ENCODE data around the gene FAM43B.
A peak's percentile ranks its signal among the peaks of the same experiment; 100 is the strongest.

The FAM43B gene

DNA sequence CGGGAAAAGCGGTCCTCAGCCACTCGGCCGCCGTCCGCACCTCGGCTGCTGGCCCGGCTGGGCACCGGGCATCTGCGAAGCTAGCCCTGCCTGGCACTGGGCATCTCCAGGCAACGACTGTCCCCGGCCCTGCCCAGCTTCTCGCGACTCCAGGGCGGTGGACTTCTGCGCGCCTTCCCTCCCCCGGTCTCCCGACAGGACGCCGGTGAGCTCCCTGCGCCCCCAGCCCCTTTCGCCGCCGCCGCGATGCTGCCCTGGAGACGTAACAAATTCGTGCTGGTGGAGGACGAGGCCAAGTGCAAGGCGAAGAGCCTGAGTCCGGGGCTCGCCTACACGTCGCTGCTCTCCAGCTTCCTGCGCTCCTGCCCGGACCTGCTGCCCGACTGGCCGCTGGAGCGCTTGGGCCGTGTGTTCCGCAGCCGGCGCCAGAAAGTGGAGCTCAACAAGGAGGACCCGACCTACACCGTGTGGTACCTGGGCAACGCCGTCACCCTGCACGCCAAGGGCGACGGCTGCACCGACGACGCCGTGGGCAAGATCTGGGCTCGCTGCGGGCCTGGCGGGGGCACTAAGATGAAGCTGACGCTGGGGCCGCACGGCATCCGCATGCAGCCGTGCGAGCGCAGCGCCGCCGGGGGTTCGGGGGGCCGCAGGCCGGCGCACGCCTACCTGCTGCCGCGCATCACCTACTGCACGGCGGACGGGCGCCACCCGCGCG, 514 bp downstream of the FAM43B start:
- no peak for DNase-seq

DNA sequence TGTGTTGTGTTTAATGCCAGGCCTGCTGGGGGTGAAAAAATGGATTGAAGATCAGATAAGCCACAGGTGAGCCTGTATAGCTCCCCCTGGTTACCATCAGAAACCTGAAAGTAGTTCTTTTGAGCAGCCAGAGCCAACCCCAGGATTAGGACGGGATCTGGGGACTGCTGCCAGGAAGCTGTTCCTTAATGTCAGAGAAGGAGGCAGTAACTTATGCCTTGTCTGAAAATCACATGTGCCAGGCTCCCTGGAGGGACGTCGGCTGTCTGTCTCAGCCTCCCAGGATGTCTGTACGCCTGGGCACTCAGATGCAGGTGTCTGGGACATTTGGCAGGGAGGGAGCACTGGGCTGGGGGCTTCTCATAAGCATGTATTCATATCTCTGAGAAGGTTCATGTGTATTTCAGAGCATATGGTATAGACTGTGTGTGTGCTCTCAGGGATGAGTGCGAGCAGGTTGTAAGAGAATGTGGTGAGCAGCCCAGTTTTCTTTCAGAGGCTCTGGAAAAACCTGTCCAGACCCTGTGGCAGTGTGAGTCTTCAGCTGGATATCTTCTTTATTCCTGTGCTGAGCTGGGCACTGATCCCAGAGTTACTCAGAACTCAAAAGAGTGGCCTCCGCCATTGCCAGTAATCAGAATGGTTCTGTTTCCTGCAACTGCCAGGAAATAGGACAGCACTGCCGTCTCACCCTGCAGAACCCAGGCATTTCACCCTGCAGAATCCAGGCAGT, 2.8 kb downstream of the FAM43B start:
- DNase-seq, result no peak

DNA sequence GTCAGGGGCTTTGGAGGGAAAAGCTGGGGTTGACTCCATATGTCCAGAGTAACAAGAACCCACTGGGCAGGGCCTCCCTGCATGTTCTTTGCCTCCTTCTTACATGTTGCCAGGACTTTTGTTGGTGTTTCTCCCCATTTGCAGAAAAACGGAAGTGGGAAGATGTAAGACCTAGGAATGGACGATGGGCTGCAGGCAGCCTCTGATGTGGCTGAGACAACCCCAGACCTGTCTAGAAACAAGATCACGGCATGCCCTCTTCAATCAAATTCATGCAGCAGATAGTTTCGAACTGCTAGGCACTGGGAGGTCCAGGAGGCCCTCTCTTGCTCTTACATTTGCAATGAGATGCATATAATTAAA, 3.4 kb downstream of the FAM43B start:
- no peak for DNase-seq

DNA sequence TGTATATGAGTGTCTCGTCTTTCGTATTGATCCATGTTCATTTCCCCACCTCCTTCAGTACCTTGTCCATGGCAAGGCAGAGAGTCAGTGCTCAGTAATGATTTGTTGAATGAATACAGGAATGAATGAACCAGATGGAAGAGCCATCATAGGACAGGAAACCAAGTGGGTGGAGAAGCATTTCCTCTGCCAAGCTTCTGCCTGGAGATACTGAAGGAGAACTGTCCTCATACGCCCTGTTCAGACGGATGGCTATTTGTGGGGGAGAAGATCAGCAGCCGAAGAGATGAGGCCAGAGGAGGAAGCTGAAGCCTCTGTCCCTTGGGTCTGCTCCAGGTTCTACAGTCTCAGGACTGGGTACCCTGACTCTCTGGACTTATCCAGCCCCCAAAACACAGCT, 5.8 kb downstream of the FAM43B start:
- DNase-seq, result no peak

DNA sequence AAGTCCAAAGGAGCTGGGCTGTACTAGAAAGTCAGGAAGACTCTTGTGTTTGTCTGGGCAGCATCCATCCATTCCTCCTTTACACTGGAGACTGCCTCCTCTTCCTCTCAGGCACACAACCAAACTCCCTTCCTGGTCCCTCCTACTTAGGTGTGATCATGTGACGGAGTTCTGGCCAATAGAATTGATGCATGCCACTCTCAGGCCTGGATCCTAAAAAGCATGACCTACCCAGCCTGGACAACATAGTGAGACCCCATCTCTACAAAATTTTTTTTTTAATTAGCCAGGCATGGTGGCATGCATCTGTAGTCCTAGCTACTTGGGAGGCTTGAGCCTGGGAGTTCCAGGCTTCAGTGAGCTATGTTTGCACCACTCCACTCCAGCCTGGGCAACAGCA, 8.6 kb downstream of the FAM43B start:
- DNase-seq, result no peak

DNA sequence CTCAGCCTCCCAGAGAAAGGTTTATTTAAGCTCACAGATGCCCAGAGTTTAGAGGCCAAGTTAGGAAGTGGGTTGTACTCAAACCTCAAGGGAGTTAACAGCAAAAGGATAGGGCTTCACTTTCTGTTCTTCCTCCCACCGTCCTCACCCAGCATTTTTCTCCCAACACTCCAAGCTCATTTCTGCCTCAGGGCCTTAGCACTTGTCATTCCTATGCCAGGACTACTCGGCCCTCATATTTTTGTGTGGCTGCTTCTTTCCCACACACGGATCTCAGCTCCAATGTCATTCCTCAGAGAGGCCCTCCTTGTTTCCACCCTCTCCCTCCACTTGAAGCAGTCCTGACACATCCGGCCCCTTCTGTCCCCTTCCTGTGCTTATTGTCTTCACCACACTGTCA, 12.9 kb downstream of the FAM43B start:
- DNase-seq, result no peak

DNA sequence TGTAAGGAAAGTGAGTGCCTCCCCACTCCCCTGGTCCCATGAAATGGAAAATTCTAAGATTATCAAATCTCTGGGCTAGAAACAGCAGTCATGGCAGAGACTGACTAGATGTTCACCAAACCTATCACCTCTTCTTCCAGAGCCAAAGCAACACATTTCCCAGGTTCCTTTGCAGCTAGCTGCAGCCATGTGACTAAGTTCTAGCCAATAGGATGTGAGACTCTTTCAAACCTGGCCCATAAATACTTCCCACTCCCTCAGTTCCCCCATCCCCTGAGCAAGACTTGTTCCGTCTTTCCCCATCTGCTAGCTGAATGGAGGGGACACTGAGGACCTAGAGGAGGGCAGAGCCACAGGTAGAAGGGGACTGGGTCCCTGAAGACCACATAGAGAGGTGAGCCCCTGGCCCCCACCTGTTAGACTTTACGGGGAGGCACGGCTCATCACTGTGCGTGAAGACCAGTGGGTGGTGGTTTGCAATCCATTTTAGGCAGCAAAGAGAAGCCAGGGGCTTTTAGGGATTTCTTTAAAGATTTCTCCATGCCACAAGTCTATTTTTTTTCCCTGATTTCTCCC, 17.2 kb downstream of the FAM43B start:
- no peak for DNase-seq

DNA sequence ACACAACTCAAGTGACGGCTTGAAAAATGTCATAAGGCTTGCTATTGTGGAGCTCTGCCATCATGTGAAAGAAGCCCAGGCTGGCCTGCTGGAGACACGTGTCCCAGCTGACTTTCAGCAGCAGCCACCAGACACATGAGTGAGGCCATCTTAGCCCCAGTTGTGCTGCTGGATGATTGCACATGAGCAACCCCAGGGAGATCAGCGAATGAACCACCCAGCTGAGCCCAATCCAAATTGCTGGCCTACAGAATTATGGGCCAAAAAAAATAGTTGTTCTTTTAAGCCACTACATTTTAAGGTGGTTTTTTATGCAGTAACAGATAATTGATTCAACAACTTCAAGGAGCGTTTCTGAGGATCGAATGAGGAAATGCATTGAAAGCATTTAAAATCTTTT, 19.1 kb downstream of the FAM43B start:
- no peak for DNase-seq

DNA sequence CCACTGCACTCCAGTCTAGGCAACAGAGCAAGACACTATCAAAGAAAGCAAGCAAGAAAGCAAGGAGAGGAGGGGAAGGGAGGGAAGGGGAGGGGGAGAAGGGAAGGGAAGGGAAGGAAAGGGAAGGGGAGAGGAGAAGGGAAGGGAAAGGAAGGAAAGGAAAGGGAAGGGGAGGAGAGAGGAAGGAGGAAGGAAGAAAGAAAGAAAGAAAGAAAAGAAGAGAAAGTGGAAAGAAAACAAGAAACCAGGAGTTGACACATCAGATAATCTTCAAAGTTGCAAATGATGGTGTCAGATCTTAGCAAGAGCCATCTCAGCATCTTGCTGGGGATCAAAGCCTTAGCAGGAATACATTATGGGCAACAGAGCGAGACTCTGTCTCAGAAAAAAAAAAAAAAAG, 21.6 kb downstream of the FAM43B start:
- no peak for DNase-seq

DNA sequence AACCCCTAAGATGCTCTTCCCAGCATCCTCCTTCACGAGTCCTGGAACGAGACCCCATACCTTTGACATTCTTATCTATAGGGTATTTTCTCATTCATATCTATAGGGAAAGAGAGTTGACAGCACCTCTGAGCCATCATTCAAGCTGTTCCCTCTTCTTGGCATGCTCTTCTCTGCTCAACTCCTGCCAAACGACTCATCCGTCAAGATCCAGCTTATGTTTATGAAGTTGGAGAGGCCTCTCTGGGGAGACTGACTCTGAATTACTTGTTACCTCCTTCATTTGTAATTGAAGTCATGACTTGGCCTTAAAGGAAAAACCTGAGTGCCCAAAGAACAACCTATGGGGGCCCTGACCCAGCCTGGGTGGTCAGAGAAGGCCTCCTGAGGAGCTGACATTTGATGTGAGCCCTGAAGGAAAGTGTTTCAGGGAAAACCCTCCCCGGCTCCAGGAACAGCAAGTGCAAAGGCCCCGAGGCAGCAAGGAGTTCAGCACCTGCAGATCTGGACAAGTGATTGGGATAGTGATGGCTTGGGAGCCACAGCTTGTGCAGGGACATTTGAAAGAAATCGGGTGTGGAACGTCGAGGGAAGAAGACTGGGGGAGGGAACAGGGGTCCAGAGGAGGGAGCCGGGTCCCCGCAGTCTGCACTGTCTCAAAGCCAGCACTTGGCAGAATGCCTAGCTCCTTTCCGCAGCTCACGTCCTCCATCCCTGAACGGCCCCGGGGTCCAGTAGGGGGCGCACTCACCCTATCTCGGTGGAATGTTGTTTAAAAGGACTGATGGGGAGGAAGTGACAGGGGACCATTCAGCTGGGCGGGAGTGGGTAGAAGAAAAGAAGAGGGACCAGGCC, 22.5 kb downstream of the FAM43B start:
- peak; percentile 80 for DNase-seq

DNA sequence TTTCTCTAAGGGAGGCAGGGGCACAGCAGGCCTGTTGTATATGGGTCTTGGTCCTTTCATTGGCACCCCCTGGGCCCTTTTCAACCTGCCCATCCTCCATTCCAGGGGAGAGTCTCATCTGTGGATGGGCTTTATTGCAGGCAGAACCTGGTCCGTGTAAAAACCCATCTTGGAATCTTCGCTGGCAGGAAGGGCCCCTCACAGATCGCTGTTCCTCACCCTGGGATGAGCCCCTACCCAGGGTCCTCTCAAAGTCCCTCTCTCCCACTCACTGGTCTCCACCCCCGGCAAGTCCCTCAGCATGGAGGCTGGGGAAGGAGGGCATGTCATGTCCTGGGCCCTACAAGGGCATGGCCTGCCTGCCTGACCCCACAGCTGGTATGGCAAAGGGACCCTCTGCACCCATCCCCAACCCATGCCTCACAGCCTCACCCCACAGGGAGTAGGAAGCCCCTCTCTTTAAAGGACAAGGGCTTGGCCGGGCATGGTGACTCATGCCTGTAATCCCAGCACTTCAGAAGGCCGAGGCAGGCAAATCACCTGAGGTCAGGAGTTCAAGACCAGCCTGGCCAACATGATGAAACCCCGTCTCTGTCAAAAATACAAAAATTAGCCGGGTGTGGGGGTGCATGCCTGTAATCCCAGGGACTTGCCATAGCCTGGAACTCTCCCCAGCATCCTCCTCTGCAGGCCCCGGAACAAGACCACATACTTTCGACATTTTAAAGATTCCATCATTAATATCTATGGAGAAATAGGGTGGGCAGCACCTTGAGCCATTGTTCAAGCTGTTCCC, 23.4 kb downstream of the FAM43B start:
- no peak for DNase-seq

DNA sequence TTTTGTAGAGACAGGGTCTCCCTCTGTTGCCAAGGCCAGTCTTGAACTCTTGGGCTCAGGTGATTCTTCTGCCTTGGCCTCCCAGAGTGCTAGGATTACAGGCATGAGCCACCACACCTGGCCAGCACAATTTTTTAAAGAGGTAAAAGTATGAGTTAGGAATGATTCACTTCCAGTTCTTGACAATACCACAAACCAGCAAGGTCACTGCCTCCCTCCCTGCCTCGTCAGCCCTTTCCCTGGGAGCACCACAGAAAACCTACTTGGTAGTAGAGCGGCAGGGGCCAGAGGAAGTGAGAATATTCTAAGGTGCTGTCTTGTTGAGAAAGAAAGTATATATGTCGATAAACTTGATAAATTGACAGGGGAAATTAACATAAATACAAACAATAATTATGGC, 25.7 kb downstream of the FAM43B start:
- no peak for DNase-seq

DNA sequence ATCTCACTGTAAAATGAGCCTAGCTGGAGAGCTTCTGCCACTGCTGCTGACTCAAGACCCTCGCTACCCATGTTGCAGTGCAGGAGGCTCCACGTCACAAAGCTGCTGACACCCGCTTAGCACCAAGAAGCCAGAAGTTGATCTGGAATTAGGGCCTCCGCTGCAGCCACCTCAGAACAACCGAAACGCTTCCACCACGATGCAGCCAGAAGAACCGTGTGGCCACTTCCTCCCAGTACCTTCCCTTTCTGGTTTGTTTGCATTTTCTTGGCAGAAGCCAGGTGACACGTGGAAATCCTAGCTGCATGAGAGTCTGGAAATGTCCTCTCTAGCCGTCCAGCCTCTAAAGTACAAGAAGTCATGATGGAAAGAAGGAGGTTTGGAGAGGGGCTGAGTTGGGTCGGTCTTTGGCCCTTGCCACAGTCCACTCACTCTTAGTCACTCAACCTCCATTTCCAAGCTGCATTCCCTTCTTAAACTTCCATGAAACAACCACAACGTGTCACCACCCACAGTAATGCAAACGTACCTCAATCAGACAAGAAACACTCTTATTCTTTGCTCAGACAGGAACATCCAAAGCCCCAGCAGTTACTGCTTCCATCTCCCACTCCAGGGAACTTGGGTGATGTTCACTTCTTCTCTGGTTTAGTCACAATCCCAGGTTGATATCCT, 26.5 kb downstream of the FAM43B start:
- DNase-seq, result peak; percentile 71

DNA sequence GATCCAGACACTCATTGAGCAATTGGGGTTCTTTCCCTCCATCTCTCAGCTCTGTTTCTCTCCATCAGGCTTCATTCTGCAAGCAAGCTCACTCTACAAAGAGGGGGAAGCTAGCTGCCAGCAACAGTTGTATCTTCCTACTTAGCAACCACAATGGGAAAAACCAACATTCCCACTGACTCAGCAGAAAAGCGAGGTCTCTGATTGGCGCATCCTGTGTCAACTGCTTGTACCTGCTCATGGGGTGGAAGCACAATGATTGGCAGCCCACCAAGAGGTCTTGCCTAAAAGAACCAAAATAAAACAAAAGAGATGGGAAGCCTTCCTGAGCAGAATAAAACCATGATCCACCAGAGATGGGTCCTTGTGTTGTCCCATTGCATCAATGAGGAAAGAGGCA, 32.5 kb downstream of the FAM43B start:
- no peak for DNase-seq

DNA sequence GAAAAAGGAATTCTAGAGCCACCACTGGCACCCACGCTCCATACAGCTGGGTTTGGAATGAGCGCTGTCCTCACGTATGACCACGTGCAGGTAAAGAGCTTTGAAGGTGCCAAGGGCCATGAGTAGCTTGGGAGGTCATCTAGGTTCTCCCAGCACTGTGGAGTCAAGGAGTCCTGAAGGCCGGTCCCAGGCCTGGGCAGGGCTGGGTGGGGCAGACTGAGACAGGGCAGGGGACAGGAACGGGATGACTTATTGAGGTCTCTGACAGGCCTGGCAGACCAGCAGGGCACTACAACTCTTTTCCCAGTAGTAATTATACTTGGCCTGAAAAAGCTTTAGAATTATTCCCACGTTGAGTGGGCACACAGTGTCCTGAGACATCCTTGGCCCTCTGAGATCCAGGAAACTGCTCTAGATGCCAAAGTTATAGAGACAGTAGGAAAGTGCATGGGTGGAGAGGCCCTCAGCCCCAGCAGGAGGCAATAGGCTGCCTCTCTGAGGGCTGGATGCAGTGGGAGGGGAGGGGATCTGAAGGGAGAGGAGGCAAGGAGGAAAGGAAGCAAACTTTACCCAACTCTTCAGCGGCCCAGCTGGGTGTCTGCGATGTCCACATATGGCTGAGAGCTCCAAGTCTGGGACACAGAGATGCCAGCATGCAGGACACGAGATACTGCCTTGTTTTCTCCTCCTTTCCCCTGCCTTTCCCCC, 34.7 kb downstream of the FAM43B start:
- no peak for DNase-seq

DNA sequence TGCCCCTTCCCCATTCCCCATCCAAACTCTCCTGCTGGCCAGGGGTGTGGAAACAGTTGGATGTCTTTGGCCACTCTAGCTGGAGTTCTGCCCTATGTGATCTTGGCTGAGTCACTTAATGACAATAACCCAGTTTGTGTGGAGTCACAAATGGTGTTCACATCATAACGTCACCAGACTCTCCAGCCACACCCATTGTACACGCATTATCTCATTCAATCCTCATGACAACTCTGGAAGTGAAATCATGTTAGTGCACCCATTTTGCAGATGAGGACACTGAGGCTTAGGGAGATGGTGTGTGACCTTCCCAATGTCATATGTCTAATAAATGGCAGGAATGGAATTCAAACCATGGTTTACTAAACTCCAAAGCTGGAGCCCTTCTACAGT, 35.3 kb downstream of the FAM43B start:
- no peak for DNase-seq

DNA sequence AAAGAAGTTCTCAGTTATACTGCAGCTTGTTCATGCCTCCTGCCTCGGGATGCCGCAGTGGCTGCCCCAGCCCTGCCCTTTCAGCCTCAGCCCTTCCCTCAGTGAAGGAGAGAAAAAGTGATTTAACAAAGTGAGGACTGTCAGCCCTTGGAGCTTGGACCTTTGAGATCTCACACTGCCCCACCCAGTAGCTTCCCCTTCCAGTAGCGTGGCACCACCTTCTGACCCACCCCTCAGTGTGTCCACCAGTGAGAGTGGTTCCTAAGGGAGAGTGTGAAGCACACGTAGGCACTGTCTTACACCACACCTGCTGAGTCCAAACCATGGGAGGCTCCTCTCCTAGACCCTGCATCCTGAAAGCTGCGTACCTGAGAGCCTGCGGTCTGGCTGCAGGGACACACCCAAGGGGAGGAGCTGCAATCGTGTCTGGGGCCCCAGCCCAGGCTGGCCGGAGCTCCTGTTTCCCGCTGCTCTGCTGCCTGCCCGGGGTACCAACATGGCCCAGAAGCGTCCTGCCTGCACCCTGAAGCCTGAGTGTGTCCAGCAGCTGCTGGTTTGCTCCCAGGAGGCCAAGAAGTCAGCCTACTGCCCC, 36.4 kb downstream of the FAM43B start, which contains the start of gene CDA:
Gene CDA, plus strand, starts transcription at position 464 of the 592 bp plus-strand sequence. Its CDS starts 33 bp downstream, at position 497.
- DNase-seq, result no peak

DNA sequence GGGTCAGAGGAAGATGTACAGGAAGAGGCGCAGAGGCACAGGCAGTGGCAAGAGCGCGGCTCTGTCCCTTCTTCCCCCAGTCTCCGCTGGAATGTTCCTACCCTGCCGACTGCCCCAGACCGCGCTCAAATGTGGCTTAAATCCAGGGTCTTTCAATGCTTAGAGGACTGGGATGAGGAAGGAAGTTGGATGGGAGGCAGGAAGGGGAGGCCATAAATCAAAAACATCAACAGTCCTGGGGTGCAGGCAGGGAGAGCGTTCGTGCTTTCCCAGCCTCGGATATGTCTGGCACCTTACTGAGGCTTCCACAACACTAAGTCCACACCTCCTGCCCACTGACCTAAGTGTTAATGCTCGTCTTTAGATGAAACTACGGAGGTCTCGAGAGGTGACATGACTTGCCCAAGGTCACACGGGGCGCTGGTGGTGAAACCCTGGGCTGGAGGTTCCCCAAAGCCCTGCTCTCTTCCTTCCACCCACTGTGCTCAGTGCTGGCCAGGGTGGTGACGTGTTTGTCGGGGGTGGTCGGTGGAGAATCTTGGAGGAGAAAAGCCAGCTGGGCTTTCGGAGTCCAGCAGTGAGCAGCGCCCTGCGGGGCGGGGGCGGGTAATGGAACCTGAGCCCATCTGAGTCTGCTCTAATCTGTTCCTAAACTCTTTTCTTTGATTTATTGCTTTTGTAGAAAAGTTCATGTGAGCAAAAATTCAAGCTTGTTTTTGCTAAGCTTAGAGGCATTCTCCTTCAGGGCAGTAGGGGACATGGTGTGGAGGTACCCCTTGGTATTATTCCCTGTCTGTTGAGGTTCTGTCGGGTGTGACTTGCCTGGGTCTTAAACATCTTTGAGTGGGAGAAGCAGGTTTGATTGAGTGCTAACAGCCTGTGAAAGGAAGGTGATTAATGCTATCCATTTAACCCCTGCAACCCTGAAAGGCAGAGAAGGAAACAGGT, 37.2 kb downstream of the FAM43B start:
- peak; percentile 75 for DNase-seq

DNA sequence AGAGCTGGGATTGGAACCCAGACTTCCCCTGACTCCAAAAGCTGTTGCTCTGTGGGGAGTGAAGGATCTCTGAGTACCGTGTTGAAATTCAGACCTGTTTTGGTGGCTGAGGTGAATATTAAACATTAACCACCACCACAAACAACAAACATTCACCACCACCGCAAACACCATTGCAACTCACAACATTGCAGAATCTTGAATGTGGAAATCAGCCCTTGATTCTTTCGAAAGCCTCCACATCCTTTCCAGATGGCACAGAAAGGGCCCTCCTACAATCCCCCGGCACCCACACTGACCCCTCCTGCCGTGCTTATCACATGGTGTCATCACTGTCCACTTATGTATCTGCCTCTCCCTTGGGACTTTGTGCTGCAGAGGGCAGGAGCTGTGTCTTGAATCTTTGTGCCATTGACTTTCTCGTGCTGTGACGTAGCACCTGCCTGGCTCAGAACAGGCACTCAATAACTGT, 38.0 kb downstream of the FAM43B start:
- DNase-seq, result no peak

Data from fibroblast of skin of right biceps (primary cell).